K562 (cell line): ENCODE results near the gene SLC2A4RG. TPM values are rescaled to one million over a fixed set of nuclear protein-coding genes. Genes with fewer than 3 reads are reported as not detected.

ENCODE experiments used
- KDM1A ChIP-seq, 2 experiments: fragments of 450-650 bp; IDR thresholded peaks; 2 replicates each; pipeline ENCODE4 v1.6.1; 2016; ENCODE audit warnings: mild to moderate bottlenecking in 2 of 2
- PATZ1 ChIP-seq: fragments of 250-450 bp; sonication (Bioruptor Pico); IDR thresholded peaks from 2 replicates; pipeline ENCODE4 v1.5.0; 2020; ENCODE audit warnings: mild to moderate bottlenecking, borderline replicate concordance
- RFX7 ChIP-seq: fragments of 250-450 bp; sonication (Bioruptor Pico); IDR thresholded peaks from 2 replicates; pipeline ENCODE4 v1.5.1; 2021; ENCODE audit warnings: mild to moderate bottlenecking
- SAFB2 ChIP-seq: fragments of 200-400 bp; formaldehyde crosslinking; IDR thresholded peaks from 2 replicates; pipeline ENCODE4 v1.6.1; 2018; ENCODE audit warnings: borderline replicate concordance, low read length, low read depth, moderate library complexity; ENCODE audit not compliant: severe bottlenecking
- SRSF1 ChIP-seq: fragments of 200-400 bp; formaldehyde crosslinking; IDR thresholded peaks from 2 replicates; pipeline ENCODE4 v1.6.1; 2017; ENCODE audit warnings: mild to moderate bottlenecking, low read depth, low read length, moderate library complexity
- TCF15 ChIP-seq: fragments of 250-450 bp; sonication (Bioruptor Pico); IDR thresholded peaks from 2 replicates; pipeline ENCODE4 v1.8.0; 2022; ENCODE audit warnings: moderate library complexity, mild to moderate bottlenecking, inconsistent platforms
- ZBED1 ChIP-seq: IDR thresholded peaks from 2 replicates; pipeline ENCODE4 v1.6.1; 2014
- ZBTB9 ChIP-seq: fragments of 450-650 bp; formaldehyde crosslinking; IDR thresholded peaks from 2 replicates; pipeline ENCODE4 v1.4.0; 2020; ENCODE audit warnings: mild to moderate bottlenecking, moderate library complexity
- polyA plus RNA-seq, 8 experiments: library from polyadenylated mRNA; depleted of rRNA in 4 of 8; stranded (reverse) in 5 of 8; unstranded in 3 of 8; fragments of >200 nt; fragmentation: Nextera tagmentation in 2 of 8; fragmentation: Illumina TruSeq in 1 of 8; extraction: Ambion mirVana in 2 of 8; extraction: Trizol in 1 of 8; gene quantifications; 2 replicates each; pipeline versions ENCODE4 v1.2.1 to v1.2.3, GENCODE V29; 2011 to 2014; ENCODE audit warnings: inconsistent platforms in 1 of 8, missing spikeins in 1 of 8
- total RNA-seq, 7 experiments: library from RNA; depleted of rRNA in 6 of 7; stranded (reverse); fragments of >200 nt in 6 of 7; fragmentation: Illumina TruSeq in 2 of 7; extraction: Trizol in 2 of 7; gene quantifications; 2 replicates each; pipeline versions ENCODE4 v1.2.1 to v1.2.3, GENCODE V29; 2011 to 2021; ENCODE audit warnings: low replicate concordance in 1 of 7

Gene SLC2A4RG
- total and polyA plus RNA-seq, 9 of the 15 experiments (the other 6 are each of a cell fraction or from before 2014, with no cell fraction given) = 0.34 to 97.3 (median 26.5) TPM

- TF ChIP-seq SAFB2 = no peak
- TF ChIP-seq TCF15 = no peak
- no peak for TF ChIP-seq KDM1A (IDR thresholded peaks at IDR 0.05)
- TF ChIP-seq SRSF1 = no peak
- no peak for TF ChIP-seq ZBTB9 (CRISPR knock-in tag)
- TF ChIP-seq ZBED1 = no peak
- no peak for TF ChIP-seq RFX7 (CRISPR knock-in tag)
- TF ChIP-seq PATZ1 (CRISPR knock-in tag) = no peak
Observed at GRCh38 chr20:63699466-63700198, 39.9 kb upstream of the SLC2A4RG start (continued).
